Mammary epithelial cell (primary cell): Measurements from ENCODE around the gene NF1.

ENCODE experiments used
- CTCF ChIP-seq, 2 donors: IDR thresholded peaks in 1 of 2; conservative IDR thresholded peaks in 1 of 2; 2 replicates each; pipeline ENCODE4 v1.5.1; 2011 to 2012; ENCODE audit warnings: inconsistent platforms in 2 of 2, low read length in 2 of 2, mild to moderate bottlenecking in 2 of 2, control low read depth in 1 of 2, low read depth in 1 of 2; ENCODE audit not compliant: insufficient read depth in 1 of 2; ENCODE audit errors: extremely low read depth in 1 of 2
- EZH2 ChIP-seq: IDR thresholded peaks from 2 replicates; pipeline ENCODE4 v1.6.1; 2012; ENCODE audit warnings: low read length, inconsistent platforms, borderline replicate concordance

DNA sequence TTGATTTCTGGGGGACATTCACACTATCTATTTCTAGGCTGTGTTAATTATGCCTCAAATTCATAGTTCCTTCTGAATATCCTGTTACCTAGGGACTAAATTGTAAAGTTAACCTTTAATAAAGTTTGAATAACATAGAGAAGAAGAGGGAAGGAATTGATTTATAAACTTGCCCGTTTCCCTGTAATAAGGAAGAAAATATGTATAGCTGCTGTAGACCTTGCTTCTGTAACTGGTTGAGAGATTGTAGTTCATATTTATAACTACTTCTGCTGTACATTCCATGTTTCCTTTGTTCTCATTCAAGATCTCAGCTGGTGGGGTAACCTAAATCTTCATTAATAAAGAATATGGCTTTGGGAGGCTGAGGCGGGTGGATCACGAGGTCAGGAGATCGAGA, 19.2 kb downstream of the NF1 start:
- TF ChIP-seq CTCF (conservative IDR thresholded peaks at IDR 0.05 in 1 of 2, IDR thresholded peaks at IDR 0.05 in 1 of 2; ENCODE audit: extremely low read depth in 1 of 2, insufficient read depth in 1 of 2, low read depth in 1 of 2, low read length in 2 of 2): no peak
- no peak for TF ChIP-seq EZH2
